Activated CD8-positive, alpha-beta memory T cell treated with anti-CD3 and anti-CD28 coated beads for 48 hours (primary cell): ENCODE results near the gene BCKDHA.
"Not testable (repeated sequence)": the region's sequence is repeated elsewhere in the genome, so short reads cannot be mapped to it uniquely, and the experiment has no call there.

ENCODE experiments used
- DNase-seq, 3 experiments: peaks; one replicate each; pipeline ENCODE4 v3.0.0-alpha.2; 2020; ENCODE audit warnings: low read depth in 2 of 3, low spot score in 2 of 3

Gene BCKDHA

GRCh38 chr19:41402010-41402409 is 4.4 kb downstream of the BCKDHA start:
- DNase-seq = no peak

GRCh38 chr19:41403181-41403970 is 5.8 kb downstream of the BCKDHA start:
- no peak for DNase-seq

GRCh38 chr19:41405776-41406175 is 8.2 kb downstream of the BCKDHA start:
- no peak for DNase-seq

- DNase-seq = no peak
Measured at GRCh38 chr19:41407271-41407670, 9.7 kb downstream of the BCKDHA start.

GRCh38 chr19:41408256-41408655 is 10.6 kb downstream of the BCKDHA start:
- DNase-seq = no peak

- not testable (repeated sequence) for DNase-seq
Measured at GRCh38 chr19:41408846-41409245, 11.2 kb downstream of the BCKDHA start.

- no peak for DNase-seq
Measured at GRCh38 chr19:41409288-41409687, 11.7 kb downstream of the BCKDHA start.

GRCh38 chr19:41410336-41411054 is 12.9 kb downstream of the BCKDHA start:
- no peak for DNase-seq

- no peak for DNase-seq
Measured at GRCh38 chr19:41411100-41411967, 13.7 kb downstream of the BCKDHA start.

- DNase-seq = no peak
Measured at GRCh38 chr19:41411968-41412265, 14.3 kb downstream of the BCKDHA start.

GRCh38 chr19:41412953-41413352 is 15.3 kb downstream of the BCKDHA start:
- DNase-seq = no peak

- no peak for DNase-seq
Measured at GRCh38 chr19:41413947-41414346, 16.3 kb downstream of the BCKDHA start.

- no peak for DNase-seq
Measured at GRCh38 chr19:41414461-41414860, 16.8 kb downstream of the BCKDHA start.

- no peak for DNase-seq
Measured at GRCh38 chr19:41415154-41415571, 17.5 kb downstream of the BCKDHA start.

- no peak for DNase-seq
Measured at GRCh38 chr19:41416194-41416674, 18.6 kb downstream of the BCKDHA start.

GRCh38 chr19:41420101-41420880 is 22.7 kb downstream of the BCKDHA start:
- DNase-seq = no peak

GRCh38 chr19:41421314-41421713 is 23.7 kb downstream of the BCKDHA start:
- no peak for DNase-seq

- DNase-seq = no peak
Measured at GRCh38 chr19:41421973-41422372, 24.4 kb downstream of the BCKDHA start.

- DNase-seq = no peak
Measured at GRCh38 chr19:41422456-41422855, 24.8 kb downstream of the BCKDHA start.

- no peak for DNase-seq
Measured at GRCh38 chr19:41422955-41423354, 25.3 kb downstream of the BCKDHA start.
